Hepatocyte (in vitro differentiated cells): ENCODE results near the gene LAMA4. TPM values are rescaled to one million over a fixed set of nuclear protein-coding genes. Genes with fewer than 3 reads are reported as not detected.
A peak's percentile ranks its signal among the peaks of the same experiment; 100 is the strongest.

Experiments
- DNase-seq: peaks from one replicate; pipeline ENCODE4 v3.0.0-alpha.2; 2016; ENCODE audit warnings: low spot score
- H2AFZ ChIP-seq: fragments of 200-600 bp; sonication (generic); 2 replicates; pipeline ENCODE4 v1.6.0; 2016; ENCODE audit warnings: antibody characterized with exemption, mild to moderate bottlenecking
- H3K27ac ChIP-seq: fragments of 200-600 bp; sonication (generic); 2 replicates; pipeline ENCODE4 v1.5.1; 2016; ENCODE audit warnings: mild to moderate bottlenecking
- H3K27me3 ChIP-seq: fragments of 200-600 bp; sonication (generic); 2 replicates; pipeline ENCODE4 v1.6.1; 2016
- H3K36me3 ChIP-seq: fragments of 200-600 bp; sonication (generic); replicated peaks from 2 replicates; pipeline ENCODE4 v1.5.1; 2016; ENCODE audit warnings: low read depth; ENCODE audit not compliant: insufficient read depth
- H3K4me1 ChIP-seq: fragments of 200-600 bp; sonication (generic); 2 replicates; pipeline ENCODE4 v1.5.1; 2016; ENCODE audit warnings: mild to moderate bottlenecking, moderate library complexity; ENCODE audit not compliant: insufficient read depth
- H3K4me2 ChIP-seq: fragments of 200-600 bp; sonication (generic); 2 replicates; pipeline ENCODE4 v1.6.0; 2016
- H3K4me3 ChIP-seq: fragments of 200-600 bp; sonication (generic); 2 replicates; pipeline ENCODE4 v1.5.1; 2016; ENCODE audit warnings: mild to moderate bottlenecking
- H3K79me2 ChIP-seq: fragments of 200-600 bp; sonication (generic); 2 replicates; pipeline ENCODE4 v1.6.0; 2017; ENCODE audit warnings: mild to moderate bottlenecking
- H3K9me2 ChIP-seq: fragments of 200-600 bp; sonication (generic); replicated peaks from 2 replicates; pipeline ENCODE4 v1.6.0; 2017; ENCODE audit warnings: mild to moderate bottlenecking; ENCODE audit not compliant: insufficient read depth
- H3K9me3 ChIP-seq: fragments of 200-600 bp; sonication (generic); 2 replicates; pipeline ENCODE4 v1.5.1; 2016; ENCODE audit warnings: low read depth, mild to moderate bottlenecking
- H4K20me1 ChIP-seq: fragments of 200-600 bp; sonication (generic); 2 replicates; pipeline ENCODE4 v1.6.0; 2016; ENCODE audit warnings: mild to moderate bottlenecking; ENCODE audit not compliant: insufficient read depth, poor library complexity, severe bottlenecking
- CTCF ChIP-seq: fragments of 200-600 bp; sonication (generic); IDR thresholded peaks from 2 replicates; pipeline ENCODE4 v1.5.1; 2016; ENCODE audit warnings: antibody characterized with exemption, mild to moderate bottlenecking; ENCODE audit not compliant: poor library complexity
- EZH2 ChIP-seq: fragments of 200-600 bp; sonication (generic); IDR thresholded peaks from 2 replicates; pipeline ENCODE4 v1.6.1; 2016; ENCODE audit warnings: antibody characterized with exemption, mild to moderate bottlenecking, borderline replicate concordance
- EZH2phosphoT487 ChIP-seq: fragments of 200-600 bp; sonication (generic); IDR thresholded peaks from one replicate; pipeline ENCODE4 v1.6.1; 2018; ENCODE audit warnings: antibody characterized with exemption, mild to moderate bottlenecking, low read depth, moderate library complexity; ENCODE audit not compliant: unreplicated experiment, severe bottlenecking
- WGBS: methylation state at CpG from one replicate; pipeline ENCODE4 v1.1.6; 2016; ENCODE audit warnings: low lambda C conversion rate; ENCODE audit errors: missing lambda C conversion rate; 5-methylcytosine and 5-hydroxymethylcytosine counted together
- polyA plus RNA-seq: library from polyadenylated mRNA; unstranded; fragments of >200 nt; fragmentation: Nextera tagmentation; extraction: Ambion mirVana; gene quantifications from 2 replicates; pipeline ENCODE4 v1.2.1, GENCODE V29; 2016
- total RNA-seq: library from RNA; depleted of rRNA; stranded (reverse); fragments of >200 nt; gene quantifications from 2 replicates; pipeline ENCODE4 v1.2.3, GENCODE V29; 2014

Gene LAMA4
- total and polyA plus RNA-seq, 2 experiments from 2014 or later: 14.1 to 18.9 TPM

- Histone ChIP-seq H4K20me1 (no peaks in the 10 kb centered on the region), H3K27ac (peak overlapping the region; percentile 83), H3K4me1 (peaks cover 8% of the 10 kb centered on the region), H3K9me3 (no peaks in the 10 kb centered on the region), H3K4me2 (peak overlapping the region; percentile 98), H3K27me3 (peaks cover 18% of the 10 kb centered on the region), H2AFZ (peak overlapping the region; percentile 53), H3K4me3 (peak overlapping the region; percentile 52), H3K9me2 (no peaks in the 10 kb centered on the region), H3K36me3 (no peaks in the 10 kb centered on the region), H3K79me2 (peaks cover 7% of the 10 kb centered on the region)
- DNase-seq: no peak
- TF ChIP-seq EZH2 (peak; percentile 16), CTCF (no peak)
- 39% methylated on average over 2 of the region's 2 CpGs for WGBS
These were observed 1.5 kb downstream of the LAMA4 start for GRCh38 chr6:112252571-112253497.

GRCh38 chr6:112251171-112251875, 3.0 kb downstream of the LAMA4 start:
- no peak for DNase-seq
- Histone ChIP-seq H3K79me2 (peaks cover 7% of the 10 kb centered on the region), H4K20me1 (no peaks in the 10 kb centered on the region), H3K27ac (no peak overlapping the region), H3K9me3 (no peaks in the 10 kb centered on the region), H2AFZ (no peak overlapping the region), H3K4me2 (peak overlapping the region; percentile 98), H3K9me2 (no peaks in the 10 kb centered on the region), H3K4me1 (peaks cover 8% of the 10 kb centered on the region), H3K4me3 (peak overlapping the region; percentile 5), H3K36me3 (no peaks in the 10 kb centered on the region), H3K27me3 (peaks cover 18% of the 10 kb centered on the region)
- 83% methylated on average over 6 of the region's 6 CpGs for WGBS
- no peak for TF ChIP-seq EZH2phosphoT487
- no peak for TF ChIP-seq EZH2
- TF ChIP-seq CTCF: no peak

- Histone ChIP-seq H3K4me3 (no peak overlapping the region), H2AFZ (no peak overlapping the region), H3K36me3 (no peaks in the 10 kb centered on the region), H3K27ac (no peak overlapping the region), H3K9me3 (no peaks in the 10 kb centered on the region), H3K79me2 (peaks cover 7% of the 10 kb centered on the region), H3K27me3 (peaks cover 18% of the 10 kb centered on the region), H3K4me1 (peaks cover 8% of the 10 kb centered on the region), H3K9me2 (no peaks in the 10 kb centered on the region), H3K4me2 (no peak overlapping the region), H4K20me1 (no peaks in the 10 kb centered on the region)
- 93% methylated on average over 4 of the region's 4 CpGs for WGBS
- TF ChIP-seq EZH2phosphoT487: no peak
- TF ChIP-seq EZH2: no peak
- TF ChIP-seq CTCF: no peak
- DNase-seq: no peak
These were observed 4.9 kb downstream of the LAMA4 start for GRCh38 chr6:112249489-112249888.
